GM19467 (cell line): ENCODE results near the gene PTGIS.

Source experiments
- ATAC-seq: cut with Tn5 transposase; IDR thresholded peaks from one replicate; pipeline ENCODE4 v1.9.1; 2021; ENCODE audit warnings: mild to moderate bottlenecking, moderate library complexity; ENCODE audit not compliant: unreplicated experiment

PTGIS gene

DNA sequence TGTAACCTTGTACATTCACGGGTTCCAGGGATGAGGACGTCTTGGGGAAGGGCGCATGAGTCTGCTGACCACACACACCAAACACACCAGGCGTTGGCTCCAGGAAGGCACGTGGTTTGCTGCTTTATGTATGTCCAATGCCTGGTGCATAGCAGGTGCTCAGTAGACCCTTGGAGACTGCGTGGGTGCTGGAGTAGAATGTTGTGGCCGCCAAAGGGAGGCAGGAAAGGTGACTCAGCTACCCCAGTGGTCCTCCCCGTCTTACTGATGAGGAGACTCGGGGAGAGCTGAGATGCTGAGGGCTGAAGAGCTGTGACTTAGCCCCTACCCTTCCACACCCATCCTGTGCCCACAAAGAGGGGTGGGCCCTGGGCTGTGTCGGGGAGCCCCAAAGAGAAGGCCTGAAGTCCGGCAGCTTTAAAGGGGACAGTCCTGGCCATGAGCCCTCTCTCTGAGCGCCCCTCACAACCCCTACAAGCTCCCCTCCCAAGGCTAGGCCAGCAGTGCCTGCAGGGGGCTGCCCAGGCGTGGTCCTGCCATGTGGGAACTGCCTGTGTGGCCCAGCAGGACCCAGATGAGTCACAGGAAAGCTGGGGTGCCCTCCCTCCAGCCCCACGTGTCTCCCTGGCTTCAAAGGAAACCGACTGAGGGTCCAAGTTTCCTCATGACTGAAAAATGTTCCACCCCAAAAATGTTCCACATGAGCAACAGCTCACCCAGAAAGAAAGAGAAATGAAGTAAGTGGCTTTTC lies 28.0 kb upstream of the PTGIS start:
- ATAC-seq: no peak

GRCh38 chr20:49595346-49595745 lies 27.4 kb upstream of the PTGIS start:
- ATAC-seq: no peak

- no peak for ATAC-seq
Observed at GRCh38 chr20:49594931-49595315, 27.0 kb upstream of the PTGIS start.

DNA sequence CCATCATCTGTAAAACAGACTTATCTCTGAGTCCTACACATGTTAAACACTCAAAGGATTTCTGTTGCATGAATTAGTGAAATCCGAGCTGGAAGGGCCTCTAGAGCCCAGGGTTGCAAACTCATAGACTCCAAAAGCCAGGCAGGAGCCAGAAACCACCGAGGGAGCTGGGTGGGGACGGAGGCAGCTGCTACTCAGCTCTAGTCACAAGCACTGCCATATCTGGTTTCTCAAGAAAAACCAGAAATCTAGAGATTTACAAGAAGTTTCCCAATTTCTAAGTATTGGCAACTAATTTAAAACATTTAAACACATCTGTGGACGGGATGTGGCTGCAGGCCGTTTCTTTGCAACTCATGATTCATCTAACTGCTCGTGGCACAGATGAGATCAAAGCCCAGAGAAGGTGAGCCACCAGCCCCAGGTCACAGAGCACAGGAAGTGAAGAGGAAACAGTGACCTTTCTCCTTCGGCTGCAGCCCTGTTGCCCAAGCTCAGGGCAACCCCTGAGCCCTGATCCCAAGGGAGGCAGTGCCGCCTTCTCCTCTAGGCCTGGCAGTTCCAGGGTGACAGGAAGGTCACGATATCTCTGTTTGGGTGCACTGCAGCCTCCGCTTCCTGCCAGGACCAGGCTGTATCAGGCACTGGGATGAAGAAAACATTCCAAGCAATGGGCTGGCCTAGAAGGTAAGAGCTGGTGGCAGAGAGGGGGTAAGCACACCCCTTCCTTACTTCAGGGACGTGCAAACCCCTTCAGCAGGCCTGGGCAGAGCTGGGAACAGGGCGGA lies 26.4 kb upstream of the PTGIS start:
- ATAC-seq: no peak

- ATAC-seq: no peak
Observed at GRCh38 chr20:49593466-49594142, 25.7 kb upstream of the PTGIS start.

- no peak for ATAC-seq
Observed at GRCh38 chr20:49592120-49592519, 24.2 kb upstream of the PTGIS start.

GRCh38 chr20:49591217-49591865 lies 23.4 kb upstream of the PTGIS start:
- ATAC-seq: no peak

DNA sequence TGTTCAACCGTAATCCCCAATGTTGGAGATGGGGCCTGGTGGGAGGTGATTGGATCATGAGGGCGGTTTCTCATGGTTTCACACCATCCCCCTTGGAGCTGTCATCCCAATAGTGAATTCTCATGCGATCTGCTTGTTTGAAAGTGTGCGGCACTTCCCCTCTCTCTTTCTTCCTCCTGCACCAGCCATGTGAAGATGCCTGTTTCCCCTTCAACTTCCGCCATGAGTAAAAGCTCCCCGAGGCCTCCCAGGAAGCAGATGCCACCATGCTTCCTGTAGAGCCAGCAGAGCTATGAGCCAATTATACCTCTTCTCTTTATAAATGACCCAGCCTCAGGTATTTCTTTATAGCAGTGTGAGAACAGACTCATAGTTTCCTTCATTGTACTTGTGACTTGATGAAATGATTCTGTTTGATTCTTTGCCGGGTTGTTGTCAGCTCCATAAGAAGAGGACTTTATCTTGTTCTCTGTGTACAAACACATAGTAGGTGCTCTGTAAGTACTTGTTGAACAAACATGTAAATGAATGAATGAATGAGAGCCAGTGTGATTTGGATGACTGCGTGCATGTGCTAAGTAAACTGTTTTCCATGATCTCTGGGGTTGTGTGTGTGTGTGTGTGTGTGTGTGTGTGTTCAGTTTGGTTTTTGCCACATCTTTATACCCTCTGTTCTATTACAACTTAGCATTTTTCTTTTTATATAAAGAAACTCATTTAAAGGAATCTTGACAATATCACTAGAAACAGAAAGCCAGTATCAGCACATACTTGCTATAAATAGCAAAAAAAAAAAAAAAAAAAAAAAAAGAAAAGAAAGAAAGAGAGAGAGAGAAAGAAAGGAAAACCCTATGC lies 22.5 kb upstream of the PTGIS start:
- ATAC-seq: no peak

GRCh38 chr20:49589747-49590146 lies 21.8 kb upstream of the PTGIS start:
- no peak for ATAC-seq

DNA sequence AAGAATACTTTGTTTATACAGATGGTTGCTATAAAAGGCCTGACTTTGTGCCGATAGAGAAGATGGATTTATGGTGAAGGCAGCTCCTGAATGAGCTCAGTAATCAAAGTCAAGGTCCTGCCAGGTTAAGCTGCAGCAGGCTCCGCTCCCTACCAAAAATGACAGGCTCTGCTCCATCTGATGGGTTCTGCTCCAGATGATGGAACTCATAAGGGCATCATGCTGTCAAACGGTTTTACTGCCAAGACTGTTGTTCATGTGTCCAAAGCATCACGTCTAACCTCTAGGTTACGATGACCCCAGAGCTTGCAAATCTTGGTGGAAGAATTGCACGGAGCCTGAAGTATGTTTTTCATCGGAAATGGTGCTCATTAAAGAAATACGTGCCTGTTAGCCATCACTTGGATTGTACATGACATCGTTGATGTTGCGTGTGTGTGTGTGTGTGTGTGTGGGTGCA lies 19.2 kb upstream of the PTGIS start:
- no peak for ATAC-seq

- no peak for ATAC-seq
Observed at GRCh38 chr20:49585585-49586245, 17.8 kb upstream of the PTGIS start.

DNA sequence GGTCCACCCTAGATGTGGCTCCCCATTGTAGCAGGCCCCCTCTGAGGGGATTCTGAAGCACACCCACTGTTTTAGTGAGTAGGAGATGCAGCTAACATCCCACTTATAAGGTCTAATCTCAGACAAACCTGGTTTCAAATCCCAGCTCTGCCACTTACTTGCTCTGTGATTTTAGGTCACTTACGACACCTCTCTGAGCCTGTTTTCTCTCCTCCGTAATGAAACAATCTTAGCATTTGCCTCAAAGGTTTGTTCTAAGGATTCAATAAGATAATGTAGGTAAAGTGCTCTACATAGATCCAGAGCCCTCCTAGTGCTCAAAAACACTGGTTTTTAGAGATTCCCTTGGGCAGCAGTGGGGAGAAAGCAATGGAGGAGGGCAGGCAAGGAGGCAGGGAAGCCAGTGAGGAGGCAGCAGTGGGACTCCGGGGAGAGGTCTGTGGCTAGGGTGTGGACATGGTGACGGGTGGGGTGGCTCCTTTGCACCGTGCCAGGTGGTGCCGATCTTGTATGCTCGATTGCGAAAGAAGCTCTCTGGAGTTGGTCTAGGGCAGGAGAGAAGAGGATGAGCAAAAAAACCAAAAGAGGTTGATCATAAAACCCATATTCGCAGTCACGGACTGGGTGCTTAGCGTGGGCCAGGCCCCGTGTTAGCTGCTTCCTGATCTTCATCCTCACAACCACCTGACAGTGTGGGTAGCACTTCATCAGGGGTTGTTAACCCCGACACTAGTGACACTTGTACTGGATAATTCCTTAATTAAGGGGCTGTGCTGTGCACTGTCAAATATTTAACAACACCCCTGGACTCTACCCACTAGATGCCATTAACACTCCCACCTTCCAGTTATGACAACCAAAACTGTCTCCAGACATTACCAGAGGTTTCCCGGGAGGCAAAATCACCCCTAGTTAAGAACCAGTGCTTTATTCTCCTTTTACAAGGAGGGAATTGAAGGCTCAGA lies 16.8 kb upstream of the PTGIS start:
- no peak for ATAC-seq

DNA sequence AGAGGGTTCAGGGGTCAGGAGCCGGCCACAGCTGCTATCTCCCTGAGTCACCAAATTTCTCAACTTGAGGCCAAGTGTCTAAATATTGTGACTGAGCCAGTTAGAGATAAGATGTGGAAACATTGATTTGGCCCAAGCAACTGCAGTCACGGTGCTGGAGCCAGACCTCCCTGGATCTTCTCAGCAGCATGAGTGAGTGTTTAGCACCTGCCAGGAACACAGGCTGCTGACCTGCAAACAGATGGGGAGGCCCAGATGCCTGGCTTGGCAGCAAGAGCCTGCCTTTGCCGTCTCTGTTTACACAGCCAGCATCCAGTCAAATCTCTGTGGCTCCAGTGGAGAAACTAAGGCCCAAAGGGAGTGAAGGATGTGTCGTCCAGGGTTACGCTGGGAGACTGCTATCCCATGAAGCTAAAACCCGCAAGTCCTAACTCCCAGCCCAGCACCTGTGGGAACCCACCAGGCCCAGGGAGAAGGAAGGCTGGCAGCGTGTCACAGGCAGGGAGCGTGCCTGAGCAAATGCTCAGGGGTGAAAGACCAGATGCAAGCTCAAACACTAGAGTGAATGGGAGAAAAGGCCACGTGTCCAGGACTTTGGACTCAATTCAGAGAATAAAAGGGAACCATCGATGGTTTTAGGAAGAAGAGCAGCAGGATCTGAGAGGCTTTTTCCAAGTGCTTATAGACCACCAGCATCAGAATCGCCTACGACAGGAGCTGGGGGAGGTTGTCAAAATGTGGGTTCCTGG lies 15.9 kb upstream of the PTGIS start:
- no peak for ATAC-seq

DNA sequence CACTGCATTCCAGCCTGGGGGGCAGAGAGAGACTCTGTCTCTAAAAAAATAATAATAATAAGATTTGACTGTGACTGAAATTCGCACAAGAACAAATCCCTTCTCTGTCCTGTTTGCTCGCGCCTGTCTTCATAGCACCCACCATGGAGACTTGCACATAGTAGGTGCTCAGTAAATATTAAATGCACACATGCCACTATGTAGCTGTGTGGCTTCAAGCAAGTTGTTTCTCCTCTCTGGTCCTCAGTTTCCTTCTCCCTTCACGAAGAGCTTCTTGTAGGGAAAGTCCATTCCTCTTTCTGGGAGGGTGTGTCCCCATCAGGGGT lies 15.4 kb upstream of the PTGIS start:
- ATAC-seq: no peak

DNA sequence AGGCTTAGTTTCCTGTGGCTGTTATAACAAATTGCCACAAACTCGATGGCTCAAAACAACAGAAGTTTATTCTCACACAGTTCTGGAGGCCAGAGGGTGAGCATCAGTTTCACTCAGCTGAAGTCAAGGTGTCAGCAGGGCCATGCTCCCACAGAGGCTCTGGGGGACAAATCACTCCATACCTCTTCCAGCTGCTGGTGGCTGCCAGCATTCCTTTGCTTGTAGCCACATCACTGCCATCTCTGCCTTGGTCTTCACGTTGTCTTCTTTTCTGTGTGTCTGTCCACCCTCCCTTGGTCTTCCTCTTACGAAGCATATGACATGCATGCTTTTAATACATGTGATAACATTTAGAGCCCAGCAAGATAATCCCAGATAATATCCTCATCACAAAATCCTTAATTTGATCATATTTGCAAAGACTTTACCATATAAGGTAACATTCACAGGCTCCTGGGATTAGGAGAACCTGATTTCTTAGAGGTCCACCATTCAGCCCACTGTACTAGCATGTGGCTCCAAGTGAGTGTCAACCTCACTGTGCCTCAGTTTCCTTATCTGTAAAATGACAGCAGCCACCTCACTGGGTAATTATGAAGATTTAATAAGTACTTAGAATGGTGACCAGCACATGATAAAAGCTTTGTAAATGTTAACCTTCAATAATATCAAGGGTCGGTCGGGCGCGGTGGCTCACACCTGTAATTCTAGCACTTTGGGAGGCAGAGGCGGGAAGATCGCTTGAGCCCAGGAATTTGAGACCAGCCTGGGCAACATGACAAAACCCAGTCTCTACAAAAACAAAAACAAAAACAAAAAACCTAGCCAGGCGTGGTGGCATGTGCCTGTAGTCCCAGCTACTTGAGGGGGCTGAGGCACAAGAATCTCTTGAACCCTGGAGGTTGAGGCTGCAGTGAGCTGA lies 14.7 kb upstream of the PTGIS start:
- ATAC-seq: no peak

- ATAC-seq: no peak
Observed at GRCh38 chr20:49581482-49581881, 13.5 kb upstream of the PTGIS start.

DNA sequence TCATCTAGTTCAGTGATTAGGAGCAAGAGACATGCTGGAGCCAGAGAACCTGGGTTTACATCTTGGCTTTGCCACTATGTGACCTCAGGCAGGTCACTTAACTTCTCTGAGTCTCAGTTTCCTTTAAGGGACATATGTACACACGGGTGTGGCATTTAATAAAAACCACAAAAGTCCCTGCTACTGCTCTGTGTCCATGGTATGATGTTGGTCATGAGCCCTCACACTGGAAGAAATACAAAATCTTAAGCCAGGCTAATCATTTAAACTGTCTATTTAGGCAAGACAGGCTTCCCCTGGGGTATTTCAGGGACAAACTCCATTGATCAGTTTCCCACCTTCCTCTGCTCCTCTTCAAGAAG lies 12.9 kb upstream of the PTGIS start:
- no peak for ATAC-seq
